HG02610 (cell line): ENCODE measurements around the gene OARD1.
A peak's percentile ranks its signal among the peaks of the same experiment; 100 is the strongest.
"Not testable (repeated sequence)": the region's sequence is repeated elsewhere in the genome, so short reads cannot be mapped to it uniquely, and the experiment has no call there.

ENCODE experiments used
- ATAC-seq: cut with Tn5 transposase; IDR thresholded peaks from one replicate; pipeline ENCODE4 v1.9.1; 2021; ENCODE audit warnings: mild to moderate bottlenecking, moderate library complexity; ENCODE audit not compliant: unreplicated experiment

The OARD1 gene

GRCh38 chr6:41028561-41029412 lies 43.4 kb downstream of the OARD1 start:
- ATAC-seq = peak; percentile 32

DNA sequence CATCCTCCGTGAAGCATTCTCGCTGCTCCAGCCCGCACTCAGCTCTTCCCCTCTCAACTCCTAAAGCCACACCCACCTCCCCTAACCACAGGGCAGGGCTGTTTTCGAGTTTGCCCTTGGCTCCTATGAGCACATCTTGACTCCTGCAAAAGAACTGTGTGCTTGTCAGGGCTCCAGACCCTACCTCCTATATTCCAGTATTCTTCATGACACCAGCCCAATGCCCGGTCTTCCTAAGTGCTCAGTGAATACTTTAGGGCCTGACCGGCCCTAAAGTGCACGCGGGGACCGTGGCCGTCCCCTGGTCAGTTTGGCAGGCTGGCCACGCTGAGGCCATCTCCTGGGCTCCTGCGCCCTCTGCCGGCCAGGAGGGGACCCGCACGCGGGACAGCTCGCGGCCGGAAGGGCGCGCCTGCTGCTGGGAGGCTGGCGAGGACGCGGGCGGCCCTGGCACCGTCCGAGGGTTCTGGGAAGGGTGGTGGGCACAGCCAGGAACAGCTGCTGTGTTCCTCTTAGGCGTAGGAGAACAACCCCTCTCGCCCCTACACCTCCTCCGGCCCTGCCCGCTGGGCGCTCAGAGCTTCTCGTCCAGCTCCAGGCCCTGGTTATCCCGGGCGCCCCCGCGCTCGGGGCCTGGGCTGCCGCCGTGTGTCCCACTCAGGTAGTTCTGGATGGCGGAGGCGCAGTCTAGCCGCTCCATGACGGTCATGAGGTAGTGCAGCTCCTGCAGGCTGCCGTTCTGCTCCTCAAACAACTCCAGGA lies 44.2 kb downstream of the OARD1 start:
- peak; percentile 87 for ATAC-seq

GRCh38 chr6:41027241-41027640 lies 44.9 kb downstream of the OARD1 start:
- no peak for ATAC-seq

- no peak for ATAC-seq
These were observed 46.1 kb downstream of the OARD1 start for GRCh38 chr6:41025966-41026530.

- ATAC-seq = no peak
These were observed 49.0 kb downstream of the OARD1 start for GRCh38 chr6:41023114-41023513.

GRCh38 chr6:41022294-41022693 lies 49.9 kb downstream of the OARD1 start:
- ATAC-seq = no peak

DNA sequence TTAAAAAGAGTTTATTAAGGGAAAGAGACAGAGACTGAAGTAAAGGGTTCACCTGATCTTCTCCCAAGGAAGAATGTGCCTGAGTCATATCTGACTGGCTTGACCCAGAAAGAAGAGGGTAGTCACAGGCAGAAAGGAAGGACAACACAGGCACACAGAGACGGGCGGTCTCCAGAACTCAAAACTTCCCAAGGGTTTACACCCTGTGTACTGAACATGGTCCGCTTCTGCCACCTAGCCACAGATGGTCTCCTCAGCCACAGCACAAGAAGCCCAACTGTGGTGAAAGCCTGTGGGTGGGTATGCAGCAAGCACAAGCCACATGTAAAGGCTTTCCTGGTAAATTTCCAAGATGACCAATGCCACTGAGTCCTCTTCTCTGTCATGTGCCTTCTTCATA lies 50.3 kb downstream of the OARD1 start:
- ATAC-seq = no peak

DNA sequence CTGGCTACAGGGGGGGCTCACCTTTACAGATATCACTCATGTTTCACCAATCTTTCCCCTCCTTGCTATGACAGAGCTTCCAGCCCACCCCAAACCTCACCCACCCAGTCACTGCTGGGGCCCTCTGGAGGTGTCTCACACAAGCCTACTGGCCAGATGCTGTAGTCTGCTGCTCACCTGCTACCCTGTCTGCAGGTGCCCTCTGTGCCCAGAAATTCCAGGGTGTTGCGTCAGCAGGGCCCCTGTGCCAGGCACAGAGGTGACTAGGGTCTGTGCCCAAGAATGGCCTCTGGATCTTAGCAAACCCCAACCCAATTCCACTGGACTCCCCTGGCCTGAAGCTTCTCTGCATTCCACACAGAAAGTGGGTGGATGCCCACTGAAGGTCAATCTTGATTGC lies 54.5 kb downstream of the OARD1 start:
- no peak for ATAC-seq

DNA sequence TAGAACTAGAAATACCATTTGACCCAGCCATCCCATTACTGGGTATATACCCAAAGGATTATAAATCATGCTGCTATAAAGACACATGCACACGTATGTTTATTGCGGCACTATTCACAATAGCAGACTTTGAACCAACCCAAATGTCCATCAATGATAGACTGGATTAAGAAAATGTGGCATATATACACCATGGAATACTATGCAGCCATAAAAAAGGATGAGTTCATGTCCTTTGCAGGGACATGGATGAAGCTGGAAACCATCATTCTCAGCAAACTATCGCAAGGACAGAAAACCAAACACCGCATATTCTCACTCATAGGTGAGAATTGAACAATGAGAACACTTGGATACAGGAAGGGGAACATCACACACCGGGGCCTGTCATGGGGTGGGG lies 56.3 kb downstream of the OARD1 start:
- ATAC-seq = not testable (repeated sequence)

- no peak for ATAC-seq
These were observed 57.4 kb downstream of the OARD1 start for GRCh38 chr6:41014780-41015179.
